Mesodermal cell (in vitro differentiated cells): ENCODE data around the gene DLX3.

Experiments
- H3K27ac ChIP-seq: 2 replicates; pipeline ENCODE4 v1.7.0; 2013; ENCODE audit warnings: mild to moderate bottlenecking, low read depth, low read length, moderate library complexity; ENCODE audit not compliant: severe bottlenecking
- H3K36me3 ChIP-seq: 2 replicates; pipeline ENCODE4 v1.7.1; 2013; ENCODE audit warnings: mild to moderate bottlenecking, low read length, moderate library complexity; ENCODE audit not compliant: control insufficient read depth, insufficient read depth
- H3K4me1 ChIP-seq: one replicate; pipeline ENCODE4 v1.7.1; 2013; ENCODE audit warnings: mild to moderate bottlenecking, low read length; ENCODE audit not compliant: insufficient read depth, control insufficient read depth, poor library complexity, severe bottlenecking
- H3K4me3 ChIP-seq: 2 replicates; pipeline ENCODE4 v1.7.0; 2013; ENCODE audit warnings: low read length, control low read depth, mild to moderate bottlenecking; ENCODE audit not compliant: insufficient read depth, poor library complexity, severe bottlenecking; ENCODE audit errors: extremely low read depth
- H3K9me3 ChIP-seq: 2 replicates; pipeline ENCODE4 v1.7.1; 2013; ENCODE audit warnings: mild to moderate bottlenecking, low read length, moderate library complexity; ENCODE audit not compliant: control insufficient read depth
- WGBS, 2 experiments: methylation state at CpG; one replicate each; pipeline ENCODE4 v1.1.5; 2013; ENCODE audit warnings: missing lambda C conversion rate in 2 of 2; ENCODE audit not compliant: insufficient coverage in 2 of 2; 5-methylcytosine and 5-hydroxymethylcytosine counted together

Gene DLX3

GRCh38 chr17:50022463-50023130 lies 27.6 kb upstream of the DLX3 start:
- Histone ChIP-seq H3K36me3 (no peaks in the 10 kb centered on the region), H3K4me1 (peaks cover 7% of the 10 kb centered on the region), H3K4me3 (no peak overlapping the region), H3K27ac (no peak overlapping the region), H3K9me3 (no peaks in the 10 kb centered on the region)
- WGBS, 2 experiments, result 81 to 84% methylated on average over 6 of the region's 6 CpGs

GRCh38 chr17:50021681-50022370 lies 26.8 kb upstream of the DLX3 start:
- no peaks in the 10 kb centered on the region for H3K9me3 ChIP-seq
- H3K27ac ChIP-seq, result no peak overlapping the region
- no peaks in the 10 kb centered on the region for H3K4me1 ChIP-seq
- 87 to 89% methylated on average over 4 to 6 of the region's 6 CpGs for WGBS, 2 experiments
- H3K4me3 ChIP-seq, result no peak overlapping the region
- no peaks in the 10 kb centered on the region for H3K36me3 ChIP-seq

- no peak overlapping the region for H3K27ac ChIP-seq
- H3K36me3 ChIP-seq, result no peaks in the 10 kb centered on the region
- H3K9me3 ChIP-seq, result no peaks in the 10 kb centered on the region
- no peaks in the 10 kb centered on the region for H3K4me1 ChIP-seq
- 89 to 93% methylated on average over 9 to 12 of the region's 13 CpGs for WGBS, 2 experiments
- H3K4me3 ChIP-seq, result no peak overlapping the region
Observed at GRCh38 chr17:50020841-50021599, 26.0 kb upstream of the DLX3 start.

GRCh38 chr17:50018909-50019308 lies 23.9 kb upstream of the DLX3 start:
- Histone ChIP-seq H3K4me3 (no peak overlapping the region), H3K27ac (no peak overlapping the region), H3K36me3 (no peaks in the 10 kb centered on the region), H3K4me1 (no peaks in the 10 kb centered on the region), H3K9me3 (peaks cover 6% of the 10 kb centered on the region)
- WGBS, 2 experiments, result no CpG with 5 or more reads among the region's 1 CpG

GRCh38 chr17:50015146-50015545 lies 20.1 kb upstream of the DLX3 start:
- Histone ChIP-seq H3K36me3 (no peaks in the 10 kb centered on the region), H3K4me3 (no peak overlapping the region), H3K9me3 (peaks cover 12% of the 10 kb centered on the region), H3K27ac (no peak overlapping the region), H3K4me1 (no peaks in the 10 kb centered on the region)
- WGBS, 2 experiments, result 84 to 85% methylated on average over 2 of the region's 2 CpGs

GRCh38 chr17:50014471-50015088 lies 19.6 kb upstream of the DLX3 start:
- Histone ChIP-seq H3K36me3 (no peaks in the 10 kb centered on the region), H3K4me3 (no peak overlapping the region), H3K4me1 (no peaks in the 10 kb centered on the region), H3K9me3 (peaks cover 12% of the 10 kb centered on the region), H3K27ac (no peak overlapping the region)
- 0 to 20% methylated on average over 1 of the region's 1 CpG for WGBS, 2 experiments

GRCh38 chr17:50013079-50013478 lies 18.1 kb upstream of the DLX3 start:
- H3K36me3 ChIP-seq, result no peaks in the 10 kb centered on the region
- no peak overlapping the region for H3K27ac ChIP-seq
- 83 to 100% methylated on average over 1 of the region's 2 CpGs for WGBS, 2 experiments
- no peak overlapping the region for H3K4me3 ChIP-seq
- H3K9me3 ChIP-seq, result peaks cover 17% of the 10 kb centered on the region
- no peaks in the 10 kb centered on the region for H3K4me1 ChIP-seq

- 86 to 91% methylated on average over 2 of the region's 2 CpGs for WGBS, 2 experiments
- Histone ChIP-seq H3K36me3 (no peaks in the 10 kb centered on the region), H3K4me3 (no peak overlapping the region), H3K27ac (no peak overlapping the region), H3K4me1 (no peaks in the 10 kb centered on the region), H3K9me3 (peaks cover 14% of the 10 kb centered on the region)
Observed at GRCh38 chr17:50009282-50009681, 14.3 kb upstream of the DLX3 start.

- no peak overlapping the region for H3K4me3 ChIP-seq
- H3K36me3 ChIP-seq, result no peaks in the 10 kb centered on the region
- no peaks in the 10 kb centered on the region for H3K4me1 ChIP-seq
- H3K27ac ChIP-seq, result no peak overlapping the region
- 86% methylated on average over 1 of the region's 4 CpGs; no CpG with 5 or more reads in 1 of the 2 experiments for WGBS, 2 experiments
- H3K9me3 ChIP-seq, result peaks cover 3% of the 10 kb centered on the region
Observed at GRCh38 chr17:50003911-50004310, 8.9 kb upstream of the DLX3 start.

GRCh38 chr17:49998836-49999511 lies 4.0 kb upstream of the DLX3 start:
- H3K9me3 ChIP-seq, result no peaks in the 10 kb centered on the region
- WGBS, 2 experiments, result 64 to 74% methylated on average over 1 to 9 of the region's 11 CpGs
- no peaks in the 10 kb centered on the region for H3K36me3 ChIP-seq
- peaks cover 6% of the 10 kb centered on the region for H3K4me1 ChIP-seq
- no peak overlapping the region for H3K27ac ChIP-seq
- no peak overlapping the region for H3K4me3 ChIP-seq
